K562 (cell line): ENCODE results near the gene GGPS1. TPM values are rescaled to one million over a fixed set of nuclear protein-coding genes. Genes with fewer than 3 reads are reported as not detected.

ENCODE experiments used
- ATAC-seq: fragments of 200-7000 bp; cut with Tn5 transposase; 3 replicates; pipeline ENCODE4 v1.9.1; 2020; ENCODE audit warnings: moderate library complexity
- Bru-seq: library from RNA; stranded (reverse); fragments of 400-500 nt; gene quantifications from one replicate; lab custom pipeline; 2021; lab: Mats Ljungman, UMichigan
- BruChase-seq, 2 experiments: library from RNA; stranded (reverse); fragments of 400-500 nt; gene quantifications; one replicate each; lab custom pipeline; 2021; lab: Mats Ljungman, UMichigan
- BruUV-seq: library from RNA; stranded (reverse); fragments of 400-500 nt; replicated peaks from 2 replicates; lab custom pipeline; 2021; lab: Mats Ljungman, UMichigan
- CTCF ChIA-PET: fragments of 300-600 bp; formaldehyde crosslinking; extraction: SDS; loops from one replicate; lab custom pipeline; 2021; ENCODE audit warnings: low intra/inter-chr PET ratio; lab: Yijun Ruan, JAX
- POLR2A ChIA-PET: fragments of 300-600, 350-650 bp; sonication (Branson Sonifier 250); formaldehyde crosslinking; extraction: SDS; loops from one replicate; lab custom pipeline; 2021; ENCODE audit warnings: antibody characterized with exemption, inconsistent platforms; lab: Yijun Ruan, JAX
- DNase-seq, 4 experiments: peaks; one replicate each; pipeline versions ENCODE4 v3.0.0 to v3.0.0-alpha.2; 2011 to 2018; ENCODE audit warnings: low spot score in 3 of 4, mixed read lengths in 3 of 4; ENCODE audit errors: extremely low read depth in 1 of 4
- FAIRE-seq: peaks from 2 replicates; lab custom pipeline; 2011; peaks lifted over from hg19 to GRCh38; lab: Jason Lieb, UNC
- H2AFZ ChIP-seq: 2 replicates; pipeline ENCODE4 v1.6.0; 2011; ENCODE audit warnings: low read depth, low read length, control low read depth, inconsistent platforms
- H3K27ac ChIP-seq: fragments of 200-600 bp; 3 replicates; pipeline ENCODE4 v1.8.0; 2011; ENCODE audit warnings: low read depth, mild to moderate bottlenecking, control low read depth, inconsistent platforms, low read length, moderate library complexity, mixed read lengths; ENCODE audit errors: extremely low read depth
- H3K27me3 ChIP-seq, 2 experiments: fragments of 300-600 bp in 1 of 2; 2 replicates in 1 of 2; 3 replicates in 1 of 2; pipeline versions ENCODE4 v1.6.0 to v1.8.0; 2011; ENCODE audit warnings: inconsistent platforms in 2 of 2, low read length in 2 of 2, mild to moderate bottlenecking in 1 of 2, mixed read lengths in 1 of 2, moderate library complexity in 1 of 2; ENCODE audit not compliant: control insufficient read depth in 2 of 2, insufficient read depth in 2 of 2
- H3K36me3 ChIP-seq: fragments of 300-600 bp; 3 replicates; pipeline ENCODE4 v1.8.0; 2011; ENCODE audit warnings: mild to moderate bottlenecking, low read length, inconsistent platforms; ENCODE audit not compliant: control insufficient read depth, insufficient read depth
- H3K4me1 ChIP-seq, 2 experiments: fragments of 200-600 bp in 1 of 2; replicated peaks in 1 of 2; 2 replicates in 1 of 2; 3 replicates in 1 of 2; pipeline versions ENCODE4 v1.5.1 to v1.8.0; 2011; ENCODE audit warnings: inconsistent platforms in 2 of 2, low read length in 2 of 2, mild to moderate bottlenecking in 1 of 2, mixed read lengths in 1 of 2, moderate library complexity in 1 of 2; ENCODE audit not compliant: control insufficient read depth in 2 of 2, insufficient read depth in 2 of 2
- H3K4me2 ChIP-seq: 2 replicates; pipeline ENCODE4 v1.6.1; 2011; ENCODE audit warnings: low read length, control low read depth, inconsistent platforms, mixed read lengths; ENCODE audit not compliant: insufficient read depth
- H3K4me3 ChIP-seq: fragments of 200-600 bp; sonication (generic), shearing (Covaris generic); 2 replicates; pipeline ENCODE4 v1.5.1; 2016; ENCODE audit warnings: control low read depth, inconsistent platforms
- H3K79me2 ChIP-seq: fragments of 200-600 bp; 3 replicates; pipeline ENCODE4 v1.8.0; 2011; ENCODE audit warnings: low read length, inconsistent platforms; ENCODE audit not compliant: control insufficient read depth, insufficient read depth
- H3K9ac ChIP-seq, 2 experiments: 2 replicates each; pipeline versions ENCODE4 v1.6.0 to v1.6.1; 2011; ENCODE audit warnings: low read depth in 2 of 2, low read length in 2 of 2, control low read depth in 1 of 2, inconsistent platforms in 1 of 2, mild to moderate bottlenecking in 1 of 2, mixed read lengths in 1 of 2; ENCODE audit not compliant: insufficient read depth in 1 of 2
- H3K9me1 ChIP-seq: one replicate; pipeline ENCODE4 v1.6.0; 2011; ENCODE audit warnings: inconsistent platforms, mild to moderate bottlenecking, low read length, moderate library complexity; ENCODE audit not compliant: control insufficient read depth, insufficient read depth
- H3K9me3 ChIP-seq: replicated peaks from 2 replicates; pipeline ENCODE4 v1.5.1; 2011; ENCODE audit warnings: low read depth, low read length, inconsistent platforms; ENCODE audit not compliant: control insufficient read depth, insufficient read depth
- H4K20me1 ChIP-seq: replicated peaks from 2 replicates; pipeline ENCODE4 v1.6.1; 2011; ENCODE audit warnings: low read length, inconsistent platforms, mixed read lengths; ENCODE audit not compliant: control insufficient read depth, insufficient read depth
- C11orf30 ChIP-seq: fragments of 450-650 bp; IDR thresholded peaks from 2 replicates; pipeline ENCODE4 v1.6.1; 2016; ENCODE audit warnings: low read depth, mild to moderate bottlenecking
- GABPA ChIP-seq: fragments of 200-800 bp; sonication (Bioruptor generic); conservative IDR thresholded peaks from 2 replicates; pipeline ENCODE4 v1.6.1; 2016; ENCODE audit warnings: low read depth, missing genetic modification characterization, missing compliant biosample characterization
- MTA1 ChIP-seq: fragments of 450-650 bp; IDR thresholded peaks from 2 replicates; pipeline ENCODE4 v1.6.1; 2017; ENCODE audit warnings: borderline replicate concordance
- MYC ChIP-seq, 2 experiments: fragments of 250-450 bp in 1 of 2; sonication (Bioruptor Pico) in 1 of 2; IDR thresholded peaks; 2 replicates each; pipeline versions ENCODE4 v1.5.1 to v1.6.1; 2012 to 2021; ENCODE audit warnings: low read depth in 2 of 2, borderline replicate concordance in 1 of 2, improper control_type of control experiment in 1 of 2, low read length in 1 of 2, mild to moderate bottlenecking in 1 of 2, moderate library complexity in 1 of 2
- NCOR1 ChIP-seq: fragments of 450-650 bp; IDR thresholded peaks from 2 replicates; pipeline ENCODE4 v1.6.1; 2016; ENCODE audit warnings: mild to moderate bottlenecking, moderate library complexity
- NFRKB ChIP-seq: fragments of 450-650 bp; IDR thresholded peaks from 2 replicates; pipeline ENCODE4 v1.6.1; 2016; ENCODE audit warnings: low read depth
- PHF20 ChIP-seq: fragments of 450-650 bp; IDR thresholded peaks from 2 replicates; pipeline ENCODE4 v1.6.1; 2018; ENCODE audit not compliant: partially characterized antibody
- TOE1 ChIP-seq, 2 experiments: fragments of 450-650 bp in 1 of 2; sonication (generic) in 1 of 2; formaldehyde crosslinking in 1 of 2; IDR thresholded peaks; 2 replicates each; pipeline versions ENCODE4 v1.7.1 to v1.8.0; 2016 to 2022; ENCODE audit warnings: borderline replicate concordance in 2 of 2, mild to moderate bottlenecking in 2 of 2, antibody characterized with exemption in 1 of 2, inconsistent platforms in 1 of 2, low read depth in 1 of 2, missing genetic modification reagents in 1 of 2, moderate library complexity in 1 of 2
- ZNF740 ChIP-seq, 3 experiments: fragments of 200-800 bp in 1 of 3; sonication (Bioruptor generic) in 1 of 3; sonication (generic) in 1 of 3; formaldehyde crosslinking in 1 of 3; IDR thresholded peaks; 2 replicates each; pipeline versions ENCODE4 v1.6.1 to v1.8.0; 2016 to 2022; ENCODE audit warnings: mild to moderate bottlenecking in 2 of 3, missing compliant biosample characterization in 2 of 3, missing genetic modification characterization in 2 of 3, missing genetic modification reagents in 1 of 3
- WGBS: fragments of 100-300 bp; shearing (Covaris generic); methylation state at CpG from one replicate; pipeline ENCODE4 v1.1.6; 2016; ENCODE audit warnings: low coverage, mixed read lengths; ENCODE audit not compliant: insufficient coverage; ENCODE audit errors: missing lambda C conversion rate; 5-methylcytosine and 5-hydroxymethylcytosine counted together
- in situ Hi-C: fragments of 300-500 bp; cut with MboI; formaldehyde crosslinking; loops from 4 replicates; pipeline ENCODE4 v1.15.0; 2018; ENCODE audit warnings: inconsistent platforms, mixed read lengths
- intact Hi-C: fragments of 100-400 bp; cut with micrococcal nuclease; formaldehyde crosslinking; loops from 2 replicates; pipeline ENCODE4 v1.14.2; 2022
- long read RNA-seq, 3 experiments: library from polyadenylated mRNA in 2 of 3; library from RNA in 1 of 3; unstranded in 2 of 3; stranded (forward) in 1 of 3; transcript quantifications; one replicate each; pipeline ENCODE4 v2.0.0, GENCODE V29; 2019 to 2022
- polyA minus RNA-seq, 3 experiments: library from RNA; depleted of rRNA, polyadenylated mRNA; stranded (reverse); fragments of >200 nt; gene quantifications; 2 replicates each; pipeline ENCODE4 v1.2.3, GENCODE V29; 2011
- polyA plus RNA-seq, 8 experiments: library from polyadenylated mRNA; depleted of rRNA in 4 of 8; stranded (reverse) in 5 of 8; unstranded in 3 of 8; fragments of >200 nt; fragmentation: Nextera tagmentation in 2 of 8; fragmentation: Illumina TruSeq in 1 of 8; extraction: Ambion mirVana in 2 of 8; extraction: Trizol in 1 of 8; gene quantifications; 2 replicates each; pipeline versions ENCODE4 v1.2.1 to v1.2.3, GENCODE V29; 2011 to 2014; ENCODE audit warnings: inconsistent platforms in 1 of 8, missing spikeins in 1 of 8
- total RNA-seq, 7 experiments: library from RNA; depleted of rRNA in 6 of 7; stranded (reverse); fragments of >200 nt in 6 of 7; fragmentation: Illumina TruSeq in 2 of 7; extraction: Trizol in 2 of 7; gene quantifications; 2 replicates each; pipeline versions ENCODE4 v1.2.1 to v1.2.3, GENCODE V29; 2011 to 2021; ENCODE audit warnings: low replicate concordance in 1 of 7

Gene GGPS1
- total RNA-seq (2011; cell fraction: chromatin; rRNA removed; ENCODE audit: low replicate concordance), result 7.8 and 28.4 TPM in 2 replicates
- total RNA-seq (2011; cell fraction: nucleolus; rRNA removed), result 5.3 and 8.7 TPM in 2 replicates
- total RNA-seq (2011; cell fraction: nucleoplasm; rRNA removed), result 15.0 and 24.5 TPM in 2 replicates
- total RNA-seq (2014; rRNA removed), result 18.8 and 29.7 TPM in 2 replicates
- 50.3 and 66.8 TPM in 2 replicates for total RNA-seq (2014; rRNA removed; fragmentation: Illumina TruSeq; extraction: Trizol)
- total RNA-seq (2015; rRNA removed; fragmentation: Illumina TruSeq; extraction: Trizol), result 35.6 and 36.7 TPM in 2 replicates
- total RNA-seq (2021), result 56.3 and 59.1 TPM in 2 replicates
- polyA plus RNA-seq (2011; rRNA removed), result 79.2 and 98.2 TPM in 2 replicates
- polyA plus RNA-seq (2011; cell fraction: cytosol; rRNA removed), result 25.8 and 49.3 TPM in 2 replicates
- polyA plus RNA-seq (2011; cell fraction: nucleus; rRNA removed), result 17.2 and 24.5 TPM in 2 replicates
- polyA plus RNA-seq (2012), result 39.7 and 48.5 TPM in 2 replicates
- polyA plus RNA-seq (2014; fragmentation: Illumina TruSeq; extraction: Trizol), result 70.4 and 72.1 TPM in 2 replicates
- 100 to 1,000 TPM in 1 of 2 experiments, 10 to 100 TPM in 1; 97.8 to 104 TPM for polyA plus RNA-seq (2014; fragmentation: Nextera tagmentation; extraction: Ambion mirVana)
- 45.5 and 47.2 TPM in 2 replicates for polyA plus RNA-seq (2014; rRNA removed)
- 53.9 and 65.6 TPM in 2 replicates for polyA minus RNA-seq (2011; rRNA and poly(A)+ RNA removed)
- polyA minus RNA-seq (2011; cell fraction: cytosol; rRNA and poly(A)+ RNA removed), result 21.8 and 24.4 TPM in 2 replicates
- polyA minus RNA-seq (2011; cell fraction: nucleus; rRNA and poly(A)+ RNA removed), result 6.7 and 18.1 TPM in 2 replicates
- percentile 71 among the genes with signal in this experiment for Bru-seq, nascent RNA
- BruChase-seq, experiment 1, labeled RNA remaining after a 2-hour chase, result percentile 82 among the genes with signal in this experiment
- percentile 87 among the genes with signal in this experiment for BruChase-seq, experiment 2, labeled RNA remaining after a 6-hour chase
- long read RNA-seq, experiment 1, transcript GGPS1-201 (4 exons, 2,895 nt), result major isoform, 92 of 130 reads
- long read RNA-seq, experiment 1, partial matches to known transcripts, result 27 of 130 reads
- long read RNA-seq, experiment 1, other reads (novel, unspliced or antisense), result 8 of 130 reads
- long read RNA-seq, experiment 2, transcript GGPS1-201 (4 exons, 2,895 nt), result major isoform, 34 of 47 reads
- long read RNA-seq, experiment 2, partial matches to known transcripts, result 8 of 47 reads
- long read RNA-seq, experiment 2, other reads (novel, unspliced or antisense), result 3 of 47 reads
- long read RNA-seq, experiment 3, transcript GGPS1-201 (4 exons, 2,895 nt), result major isoform, 65 of 69 reads
- long read RNA-seq, experiment 3, partial matches to known transcripts, result 0 of 69 reads
- long read RNA-seq, experiment 3, other reads (novel, unspliced or antisense), result 1 of 69 reads

DNA sequence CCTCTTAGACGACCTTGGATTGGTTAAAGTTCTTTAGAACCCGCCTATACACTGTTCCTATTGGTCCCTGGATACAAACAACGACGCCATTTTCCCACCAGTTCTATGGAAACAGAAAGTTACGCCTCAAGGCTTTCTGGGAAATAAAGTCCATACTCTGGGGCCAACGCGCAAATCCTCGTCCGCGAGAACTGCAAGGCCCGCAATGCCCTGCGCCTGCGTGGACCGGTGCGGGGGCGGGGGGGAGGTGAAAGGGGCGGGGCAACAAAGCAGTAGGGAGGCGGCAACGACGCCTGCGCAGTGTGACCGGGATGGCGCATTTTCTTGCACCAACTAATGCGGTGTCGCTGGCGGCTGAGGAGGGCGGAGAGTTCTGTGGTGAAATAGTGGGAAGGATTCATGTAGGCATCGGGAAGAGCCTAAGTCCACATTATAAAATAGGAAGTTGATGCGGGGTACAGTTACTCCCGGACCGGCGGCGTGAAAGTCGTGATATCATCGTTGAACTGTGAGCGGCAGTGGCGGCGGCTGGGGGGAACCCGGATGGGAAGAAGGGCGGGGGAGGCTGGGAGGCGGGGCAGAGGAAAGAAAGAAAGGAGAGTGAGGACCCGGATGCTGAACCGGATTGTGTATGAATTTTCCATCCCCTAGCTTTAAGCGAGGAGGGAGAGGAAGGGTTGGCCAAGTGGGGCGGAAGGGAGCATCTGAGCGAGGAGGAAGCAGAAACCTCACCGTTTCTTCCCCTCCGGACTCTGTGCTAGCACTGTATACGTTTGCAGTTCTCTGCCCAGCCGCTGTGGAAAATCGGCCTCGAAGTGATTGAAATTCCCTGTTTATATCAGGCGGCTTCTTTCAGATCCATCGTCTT lies at the start of gene GGPS1:
GGPS1 (plus strand) TSS at position 300 of the 868 bp plus-strand sequence. CDS start 6,695 bp downstream, outside the sequence.
- WGBS, result 2% methylated on average over 43 of the region's 54 CpGs
- ChIA-PET POLR2A (interaction anchor here (0.6 to 5.0 kb wide), 15 partner anchors 12 to 716 kb away, joined by 3 to 38 read pairs (median 3); partner anchors contain the start of gene TBCE), CTCF (interaction anchor here (1.3 kb wide), 1 partner anchor 86 kb away, joined by 6 read pairs; no protein-coding TSS in a partner anchor)
- intact Hi-C loops, result loop anchor here (1.0 to 2.0 kb wide), 5 partner anchors 39 to 176 kb away; partner anchors contain the start of genes B3GALNT2, RBM34 and TBCE
- H4K20me1 ChIP-seq, result no peaks in the 10 kb centered on the region; the same call in 1 of the 2 replicates
- no peaks in the 10 kb centered on the region for H3K9me3 ChIP-seq
- no peaks in the 10 kb centered on the region for H3K9me1 ChIP-seq
- H3K9ac ChIP-seq, result peak within 1 kb of the TSS; percentile 92 to 98
- H3K79me2 ChIP-seq, result peaks cover 92% of the 10 kb centered on the region
- FAIRE-seq (peak; percentile 98), ATAC-seq (peak; percentile 82), DNase-seq (peak; percentile 95 to 100 (median 98))
- peak within 1 kb of the TSS; percentile 82 for H3K4me3 ChIP-seq
- peaks cover 29% of the 10 kb centered on the region; the same call in 2 of the 3 replicates for H3K36me3 ChIP-seq
- no peaks in the 10 kb centered on the region for H3K27me3 ChIP-seq
- peak within 1 kb of the TSS; percentile 98 for H3K4me2 ChIP-seq
- peaks cover 11 to 13% of the 10 kb centered on the region in 2 experiments; a peak in 3 of 5 replicates for H3K4me1 ChIP-seq
- H2AFZ ChIP-seq, result peak within 1 kb of the TSS; percentile 98
- in situ Hi-C loops, result no loop called here
- peak within 1 kb of the TSS; percentile 97 for H3K27ac ChIP-seq
- no TSS peak for BruUV-seq
- TF ChIP-seq MYC (IDR thresholded peaks at IDR 0.05; ENCODE audit: low read depth, low read length) (peak; percentile 67; the same call in 1 of the 2 replicates), MYC (CRISPR knock-in tag; IDR thresholded peaks at IDR 0.05; ENCODE audit: borderline replicate concordance, low read depth) (no peak), NCOR1 (0 out of 2 replicates have a peak, but pooled peaks have one; percentile 14), GABPA (tag) (peak; percentile 96), TOE1 (IDR thresholded peaks at IDR 0.05; ENCODE audit: borderline replicate concordance) (peak; percentile 39; the same call in 1 of the 2 replicates), TOE1 (CRISPR knock-in tag; IDR thresholded peaks at IDR 0.05; ENCODE audit: borderline replicate concordance, low read depth) (no peak), MTA1 (peak; percentile 53; the same call in 1 of the 2 replicates), ZNF740 (CRISPR knock-in tag; IDR thresholded peaks at IDR 0.05) (peak; percentile 49; the same call in 1 of the 2 replicates), ZNF740 (tag; IDR thresholded peaks at IDR 0.05) (peak in 1 of 2 experiments; percentile 78; a peak in 1 of 4 replicates), NFRKB (peak; percentile 88), C11orf30 (peak; percentile 67), PHF20 (peak; percentile 73)
